Tibial nerve (tissue), 3 donors: ENCODE data around the gene SLC29A3.

Experiments
- CTCF ChIP-seq, 5 experiments: fragments of 200-600 bp in 3 of 5; fragments of 450-650 bp in 2 of 5; sonication (generic) in 3 of 5; IDR thresholded peaks; one replicate each; pipeline ENCODE4 v1.5.1; 2016 to 2019; ENCODE audit warnings: antibody characterized with exemption in 5 of 5, mild to moderate bottlenecking in 3 of 5, moderate library complexity in 2 of 5
- POLR2A ChIP-seq, 2 donors: fragments of 450-650 bp; IDR thresholded peaks; one replicate each; pipeline ENCODE4 v1.6.1; 2017; ENCODE audit warnings: antibody characterized with exemption in 2 of 2, mild to moderate bottlenecking in 2 of 2, moderate library complexity in 2 of 2

- TF ChIP-seq CTCF (IDR thresholded peaks at IDR 0.05): no peak
- TF ChIP-seq POLR2A (IDR thresholded peaks at IDR 0.05): no peak
Measured at GRCh38 chr10:71297343-71297742, 21.7 kb upstream of the SLC29A3 start.
